ENCODE results near the gene ISG20L2. TPM values are rescaled to one million over a fixed set of nuclear protein-coding genes. Genes with fewer than 3 reads are reported as not detected.
A peak's percentile ranks its signal among the peaks of the same experiment; 100 is the strongest.
"Not testable (repeated sequence)": the region's sequence is repeated elsewhere in the genome, so short reads cannot be mapped to it uniquely, and the experiment has no call there.

The ISG20L2 gene
- total RNA-seq, 1 donor from 2014 or later = 12.0 TPM

- intact Hi-C loops (cut with micrococcal nuclease); DNase-seq; ATAC-seq: not testable (repeated sequence)
Measured at GRCh38 chr1:156757572-156758253, 29.1 kb upstream of the ISG20L2 start.

DNA sequence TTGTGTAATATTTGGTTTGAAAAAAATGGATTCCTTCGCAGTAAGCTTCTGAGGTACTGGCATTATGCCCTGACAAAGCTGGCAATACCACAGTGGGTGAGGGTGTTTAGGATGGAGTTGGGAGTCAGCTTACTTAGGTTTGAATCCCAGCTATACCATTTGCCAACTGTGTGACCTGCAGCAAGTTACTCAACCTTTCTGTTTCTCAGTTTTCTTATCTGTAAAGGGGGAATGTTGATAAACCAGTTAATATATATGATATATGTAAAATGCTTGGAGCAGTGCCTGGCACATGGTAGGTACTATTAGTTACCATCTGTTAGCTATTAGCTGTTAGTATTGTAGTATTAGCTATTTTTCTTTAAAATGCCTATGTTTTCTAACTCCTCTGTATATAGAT lies 27.8 kb upstream of the ISG20L2 start:
- intact Hi-C loops (cut with micrococcal nuclease) = no loop called here
- ATAC-seq (no peak), DNase-seq (no peak)

GRCh38 chr1:156755527-156755950 lies 27.0 kb upstream of the ISG20L2 start:
- DNase-seq = no peak

GRCh38 chr1:156754219-156754618 lies 25.7 kb upstream of the ISG20L2 start:
- ATAC-seq = no peak
- DNase-seq = no peak
- intact Hi-C loops (cut with micrococcal nuclease) = no loop called here

More at GRCh38 chr1:156755527-156755950, 27.0 kb upstream of the ISG20L2 start:
- intact Hi-C loops (cut with micrococcal nuclease) = no loop called here
- no peak for ATAC-seq

DNA sequence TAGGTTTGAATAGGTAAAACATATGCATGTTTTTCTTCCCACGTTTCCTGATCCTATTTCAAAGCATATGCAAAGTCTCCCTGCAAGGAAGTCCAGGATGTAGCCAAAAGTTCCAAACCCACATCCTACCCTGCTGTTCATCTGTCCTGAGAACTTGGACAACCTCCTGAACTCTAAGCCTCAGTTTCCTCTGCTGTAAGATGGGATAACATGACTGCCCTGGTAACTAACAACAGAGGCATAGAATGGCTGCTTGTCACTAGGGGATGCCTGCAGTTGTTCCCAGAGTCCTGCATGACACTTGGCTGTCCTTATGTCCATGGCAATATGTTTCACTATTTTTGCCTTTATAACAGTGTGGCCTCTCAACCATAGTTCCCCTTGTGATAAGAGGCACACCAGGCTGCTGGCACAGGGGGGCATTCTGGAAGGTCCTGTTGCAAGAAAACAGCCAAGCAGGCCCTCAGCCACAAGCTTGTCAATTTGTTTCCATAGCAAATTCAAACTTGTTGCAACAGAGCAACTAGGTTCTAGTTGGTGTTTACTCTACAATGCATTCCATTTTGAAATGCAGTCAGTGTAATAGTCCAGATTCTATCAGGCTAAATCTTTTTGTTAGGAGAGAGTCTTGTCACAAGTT lies 24.4 kb upstream of the ISG20L2 start:
- ATAC-seq = no peak
- intact Hi-C loops (cut with micrococcal nuclease) = no loop called here
- no peak for DNase-seq

GRCh38 chr1:156751757-156752481 lies 23.4 kb upstream of the ISG20L2 start:
- intact Hi-C loops (cut with micrococcal nuclease) = no loop called here
- ATAC-seq (peak; percentile 79), DNase-seq (peak; percentile 99)

DNA sequence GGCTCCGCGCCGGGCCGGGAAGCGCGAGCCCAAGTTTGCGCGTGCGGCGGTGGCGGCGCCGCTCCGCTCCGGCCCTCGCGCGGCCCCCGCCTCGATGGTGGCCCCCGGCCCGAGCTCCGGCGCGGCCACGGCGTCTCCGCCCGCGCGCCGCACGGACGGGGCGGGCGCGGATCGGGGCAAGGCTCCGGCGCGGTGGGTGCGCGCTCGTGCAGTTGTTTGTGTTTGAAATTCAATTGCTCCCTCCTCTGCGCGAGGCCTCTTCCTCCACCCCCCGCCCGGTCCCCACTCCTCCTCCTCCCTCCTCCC lies 22.8 kb upstream of the ISG20L2 start, which contains the start of gene HDGF:
Gene HDGF, minus strand, starts transcription at position 225 of the 306 bp plus-strand sequence. CDS start 246 bp downstream, outside the sequence.
- intact Hi-C loops (cut with micrococcal nuclease) = no loop called here
- ATAC-seq (no peak), DNase-seq (no peak)

DNA sequence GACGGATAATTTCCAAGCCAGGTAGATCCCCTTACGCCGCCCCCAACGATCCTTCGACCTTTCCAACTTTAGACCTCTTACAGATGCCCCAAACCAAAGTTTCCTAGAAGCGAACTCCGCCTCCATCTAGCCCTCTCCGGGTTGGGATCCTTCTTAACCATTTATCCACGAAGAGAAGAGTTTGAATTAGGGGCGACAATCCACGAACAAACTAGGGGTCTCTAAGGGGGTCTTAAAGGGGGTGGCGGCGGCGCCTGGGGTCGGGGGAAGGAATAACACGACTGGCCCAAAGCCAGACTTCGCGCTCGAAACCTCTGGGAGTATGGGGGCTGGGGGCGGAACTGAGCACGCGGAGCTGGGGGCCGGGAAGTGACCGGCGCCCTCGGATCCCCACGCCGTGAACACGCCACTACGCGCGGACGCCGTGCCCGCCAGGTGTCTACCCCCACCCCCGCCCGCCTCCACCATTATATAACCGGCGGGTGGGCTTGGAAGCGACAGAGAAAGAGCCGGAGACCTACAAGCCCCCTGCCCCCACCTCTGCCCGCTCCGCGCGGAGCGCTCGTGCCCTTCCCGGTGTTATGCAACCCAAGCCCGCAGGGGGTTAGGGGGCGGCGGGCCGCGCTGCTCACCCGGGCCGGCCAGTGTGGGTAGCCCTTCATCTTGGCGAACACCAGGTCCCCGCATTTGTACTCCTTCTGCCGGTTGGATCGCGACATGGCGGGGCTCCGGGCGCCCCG lies 22.3 kb upstream of the ISG20L2 start:
- ATAC-seq (peak; percentile 6), DNase-seq (peak; percentile 75)
- intact Hi-C loops (cut with micrococcal nuclease) = no loop called here

GRCh38 chr1:156750191-156750672 lies 21.7 kb upstream of the ISG20L2 start:
- DNase-seq (no peak), ATAC-seq (no peak)
- intact Hi-C loops (cut with micrococcal nuclease) = no loop called here

GRCh38 chr1:156749419-156750118 lies 21.0 kb upstream of the ISG20L2 start:
- no peak for ATAC-seq
- DNase-seq = no peak
- intact Hi-C loops (cut with micrococcal nuclease) = no loop called here

GRCh38 chr1:156748670-156749418 lies 20.3 kb upstream of the ISG20L2 start:
- intact Hi-C loops (cut with micrococcal nuclease) = no loop called here
- DNase-seq = peak; percentile 70
- peak; percentile 5 for ATAC-seq

- intact Hi-C loops (cut with micrococcal nuclease) = no loop called here
- ATAC-seq = peak; percentile 8
- no peak for DNase-seq
Measured at GRCh38 chr1:156747742-156748669, 19.4 kb upstream of the ISG20L2 start.

- ATAC-seq = peak; percentile 69
- DNase-seq = peak; percentile 96
- intact Hi-C loops (cut with micrococcal nuclease) = no loop called here
Measured at GRCh38 chr1:156746728-156747631, 18.4 kb upstream of the ISG20L2 start.

- no peak for ATAC-seq
- intact Hi-C loops (cut with micrococcal nuclease) = no loop called here
- no peak for DNase-seq
Measured at GRCh38 chr1:156746406-156746727, 17.8 kb upstream of the ISG20L2 start.

GRCh38 chr1:156745881-156746280 lies 17.3 kb upstream of the ISG20L2 start:
- no peak for ATAC-seq

DNA sequence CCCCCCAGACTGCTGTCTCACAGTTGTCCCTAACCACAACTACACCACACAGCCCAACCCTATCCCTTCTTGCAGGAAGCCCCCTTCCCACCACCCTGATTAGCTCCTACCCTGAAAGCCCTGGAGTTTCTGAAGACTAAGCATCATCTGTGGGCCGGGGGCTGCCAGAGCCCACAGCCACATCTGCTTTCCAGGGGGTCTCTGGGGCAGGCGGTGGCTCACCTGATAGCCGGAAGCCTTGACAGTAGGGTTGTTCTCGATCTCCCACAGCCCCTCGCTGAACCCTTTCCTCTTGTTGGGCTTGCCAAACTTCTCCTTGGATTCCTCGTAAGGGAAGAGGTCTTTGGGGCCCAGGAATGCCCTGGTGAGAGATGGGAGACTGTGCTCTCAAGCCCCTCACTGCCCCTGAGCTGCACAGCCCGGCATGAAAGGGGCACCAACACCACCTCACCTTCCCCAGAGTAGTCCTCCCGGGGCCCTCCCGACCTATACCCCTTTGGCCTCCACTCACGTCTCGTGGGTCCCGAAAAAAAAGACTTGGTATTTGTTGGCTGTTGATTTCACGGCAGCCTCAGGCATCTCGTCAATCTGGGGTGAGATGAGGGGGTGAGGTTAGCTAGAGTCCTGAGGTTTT lies 16.3 kb upstream of the ISG20L2 start:
- no peak for ATAC-seq
- intact Hi-C loops (cut with micrococcal nuclease) = no loop called here

More at GRCh38 chr1:156745881-156746280, 17.3 kb upstream of the ISG20L2 start:
- no peak for DNase-seq
- intact Hi-C loops (cut with micrococcal nuclease) = no loop called here

More for the DNA sequence above, 16.3 kb upstream of the ISG20L2 start:
- no peak for DNase-seq

Data from left ventricle myocardium superior (tissue), 1 donor.